Immature natural killer cell (primary cell): Measurements from ENCODE around the gene AKAP8. TPM values are rescaled to one million over a fixed set of nuclear protein-coding genes. Genes with fewer than 3 reads are reported as not detected.
"Not testable (repeated sequence)": the region's sequence is repeated elsewhere in the genome, so short reads cannot be mapped to it uniquely, and the experiment has no call there.

Experiments
- DNase-seq, 3 donors: peaks; one replicate each; pipeline ENCODE4 v3.0.0; 2022; ENCODE audit warnings: mixed read lengths in 1 of 3
- H3K27ac Mint-ChIP-seq, 6 donors: one replicate each; pipeline ENCODE4 v1.8.0; 2020; ENCODE audit warnings: mixed read lengths in 6 of 6, mild to moderate bottlenecking in 5 of 6, inconsistent platforms in 4 of 6, moderate library complexity in 3 of 6
- H3K27me3 Mint-ChIP-seq, 3 donors: one replicate each; pipeline ENCODE4 v1.8.0; 2020 to 2021; ENCODE audit warnings: low read depth in 3 of 3, mild to moderate bottlenecking in 3 of 3, mixed read lengths in 3 of 3, moderate library complexity in 3 of 3, inconsistent platforms in 1 of 3
- H3K36me3 Mint-ChIP-seq, 3 donors: one replicate each; pipeline ENCODE4 v1.8.0; 2020; ENCODE audit warnings: mixed read lengths in 3 of 3, inconsistent platforms in 2 of 3, mild to moderate bottlenecking in 2 of 3
- H3K4me1 Mint-ChIP-seq, 2 donors: one replicate each; pipeline ENCODE4 v1.8.0; 2020; ENCODE audit warnings: inconsistent platforms in 2 of 2, mild to moderate bottlenecking in 2 of 2, mixed read lengths in 2 of 2, moderate library complexity in 1 of 2
- H3K4me3 Mint-ChIP-seq, 5 donors: one replicate each; pipeline ENCODE4 v1.8.0; 2020; ENCODE audit warnings: mild to moderate bottlenecking in 5 of 5, mixed read lengths in 5 of 5, inconsistent platforms in 3 of 5, moderate library complexity in 3 of 5
- H3K9me3 Mint-ChIP-seq, 6 donors: one replicate each; pipeline ENCODE4 v1.8.0; 2020; ENCODE audit warnings: mild to moderate bottlenecking in 6 of 6, mixed read lengths in 6 of 6, inconsistent platforms in 4 of 6, moderate library complexity in 3 of 6
- polyA plus RNA-seq, 3 donors: library from polyadenylated mRNA; unstranded; fragments of 300-500 nt; fragmentation: Illumina TruSeq; gene quantifications; one replicate each; pipeline ENCODE4 v1.2.3, GENCODE V29; 2021

Gene AKAP8
- polyA plus RNA-seq, 3 donors from 2014 or later, result 7.8 to 21.9 (median 11.1) TPM

GRCh38 chr19:15363791-15364190 lies 15.8 kb downstream of the AKAP8 start:
- H3K9me3 Mint-ChIP-seq, DNase-seq, H3K4me3 Mint-ChIP-seq, H3K4me1 Mint-ChIP-seq: not testable (repeated sequence)
- Mint-ChIP-seq H3K27me3 (peaks cover 2 to 16% (median 7%) of the 10 kb centered on the region in 3 donors), H3K27ac (peak overlapping the region in 1 of 6 donors; percentile 53), H3K36me3 (peaks cover 0 to 26% (median 24%) of the 10 kb centered on the region in 3 donors)

GRCh38 chr19:15363048-15363447 lies 16.5 kb downstream of the AKAP8 start:
- not testable (repeated sequence) for DNase-seq, H3K4me1 Mint-ChIP-seq, H3K27ac Mint-ChIP-seq, H3K9me3 Mint-ChIP-seq, H3K4me3 Mint-ChIP-seq
- Mint-ChIP-seq H3K36me3 (peaks cover 3 to 33% (median 32%) of the 10 kb centered on the region in 3 donors), H3K27me3 (peaks cover 2 to 11% (median 5%) of the 10 kb centered on the region in 3 donors)

- H3K4me3 Mint-ChIP-seq, H3K4me1 Mint-ChIP-seq, H3K27me3 Mint-ChIP-seq, H3K9me3 Mint-ChIP-seq: not testable (repeated sequence)
- peak in 2 of 3 donors; percentile 10 to 24 for DNase-seq
- peak overlapping the region; percentile 22 to 69 (median 46) for H3K27ac Mint-ChIP-seq
- H3K36me3 Mint-ChIP-seq, result peaks cover 9 to 44% (median 38%) of the 10 kb centered on the region in 3 donors
Measured at GRCh38 chr19:15360015-15360414, 19.6 kb downstream of the AKAP8 start.

- peaks cover 5 to 8% of the 10 kb centered on the region in 2 donors for H3K4me1 Mint-ChIP-seq
- peak overlapping the region in 4 of 6 donors; percentile 4 to 75 (median 37) for H3K27ac Mint-ChIP-seq
- H3K36me3 Mint-ChIP-seq, result peaks cover 9 to 53% (median 42%) of the 10 kb centered on the region in 3 donors
- no peak overlapping the region for H3K4me3 Mint-ChIP-seq
- H3K9me3 Mint-ChIP-seq, result no peaks in the 10 kb centered on the region
- H3K27me3 Mint-ChIP-seq, result peaks cover 2 to 8% (median 2%) of the 10 kb centered on the region in 3 donors
- no peak for DNase-seq
Measured at GRCh38 chr19:15358918-15359317, 20.7 kb downstream of the AKAP8 start.

- H3K36me3 Mint-ChIP-seq, result peaks cover 9 to 51% (median 40%) of the 10 kb centered on the region in 3 donors
- H3K4me3 Mint-ChIP-seq, result no peak overlapping the region
- peaks cover 5 to 8% of the 10 kb centered on the region in 2 donors for H3K4me1 Mint-ChIP-seq
- H3K27ac Mint-ChIP-seq, result no peak overlapping the region
- peaks cover 2 to 8% (median 2%) of the 10 kb centered on the region in 3 donors for H3K27me3 Mint-ChIP-seq
- no peak for DNase-seq
- no peaks in the 10 kb centered on the region for H3K9me3 Mint-ChIP-seq
Measured at GRCh38 chr19:15357906-15358305, 21.7 kb downstream of the AKAP8 start.

- Mint-ChIP-seq H3K27ac (no peak overlapping the region), H3K36me3 (peaks cover 9 to 35% (median 23%) of the 10 kb centered on the region in 3 donors)
Measured at GRCh38 chr19:15354566-15355296, 24.9 kb downstream of the AKAP8 start.

GRCh38 chr19:15353908-15354307 lies 25.7 kb downstream of the AKAP8 start:
- Mint-ChIP-seq H3K27ac (peak overlapping the region in 2 of 6 donors; percentile 2 to 25), H3K27me3 (peaks cover 0 to 4% (median 3%) of the 10 kb centered on the region in 3 donors), H3K4me1 (no peaks in the 10 kb centered on the region), H3K4me3 (no peak overlapping the region), H3K36me3 (peaks cover 9 to 32% (median 19%) of the 10 kb centered on the region in 3 donors), H3K9me3 (no peaks in the 10 kb centered on the region)
- no peak for DNase-seq

More at GRCh38 chr19:15354566-15355296, 24.9 kb downstream of the AKAP8 start:
- H3K4me3 Mint-ChIP-seq, result no peak overlapping the region
- H3K9me3 Mint-ChIP-seq, result no peaks in the 10 kb centered on the region
- H3K4me1 Mint-ChIP-seq, result no peaks in the 10 kb centered on the region
- H3K27me3 Mint-ChIP-seq, result peaks cover 0 to 4% (median 3%) of the 10 kb centered on the region in 3 donors
- DNase-seq, result no peak

GRCh38 chr19:15352535-15352934 lies 27.1 kb downstream of the AKAP8 start:
- not testable (repeated sequence) for H3K27me3 Mint-ChIP-seq, DNase-seq, H3K27ac Mint-ChIP-seq, H3K9me3 Mint-ChIP-seq, H3K4me3 Mint-ChIP-seq, H3K4me1 Mint-ChIP-seq
- H3K36me3 Mint-ChIP-seq, result peaks cover 3 to 20% (median 8%) of the 10 kb centered on the region in 3 donors

- H3K27me3 Mint-ChIP-seq, H3K4me1 Mint-ChIP-seq, DNase-seq, H3K9me3 Mint-ChIP-seq, H3K27ac Mint-ChIP-seq, H3K4me3 Mint-ChIP-seq: not testable (repeated sequence)
- peaks cover 0 to 11% (median 3%) of the 10 kb centered on the region in 3 donors for H3K36me3 Mint-ChIP-seq
Measured at GRCh38 chr19:15341328-15341727, 38.3 kb downstream of the AKAP8 start.

GRCh38 chr19:15340086-15340485 lies 39.5 kb downstream of the AKAP8 start:
- peaks cover 0 to 5% (median 3%) of the 10 kb centered on the region in 3 donors for H3K36me3 Mint-ChIP-seq
- H3K27ac Mint-ChIP-seq, result no peak overlapping the region
- H3K4me3 Mint-ChIP-seq, result no peak overlapping the region
- no peak for DNase-seq
- H3K27me3 Mint-ChIP-seq, result peaks cover 0 to 3% (median 0%) of the 10 kb centered on the region in 3 donors
- no peaks in the 10 kb centered on the region for H3K9me3 Mint-ChIP-seq
- H3K4me1 Mint-ChIP-seq, result no peaks in the 10 kb centered on the region

GRCh38 chr19:15337202-15337601 lies 42.4 kb downstream of the AKAP8 start:
- Mint-ChIP-seq H3K9me3 (no peaks in the 10 kb centered on the region), H3K4me3 (no peak overlapping the region), H3K27ac (no peak overlapping the region), H3K36me3 (peaks cover 0 to 3% (median 0%) of the 10 kb centered on the region in 3 donors), H3K4me1 (peaks cover 0 to 5% of the 10 kb centered on the region in 2 donors), H3K27me3 (peaks cover 0 to 6% (median 4%) of the 10 kb centered on the region in 3 donors)
- DNase-seq, result no peak

GRCh38 chr19:15335992-15336391 lies 43.6 kb downstream of the AKAP8 start:
- not testable (repeated sequence) for H3K9me3 Mint-ChIP-seq, H3K36me3 Mint-ChIP-seq, H3K4me3 Mint-ChIP-seq, H3K4me1 Mint-ChIP-seq, H3K27ac Mint-ChIP-seq, DNase-seq
- H3K27me3 Mint-ChIP-seq, result peaks cover 4 to 11% (median 7%) of the 10 kb centered on the region in 3 donors

- no peaks in the 10 kb centered on the region for H3K9me3 Mint-ChIP-seq
- peaks cover 0 to 3% (median 0%) of the 10 kb centered on the region in 3 donors for H3K36me3 Mint-ChIP-seq
- H3K27ac Mint-ChIP-seq, result peak within 1 kb of the TSS; percentile 92 to 99 (median 96)
- H3K4me1 Mint-ChIP-seq, result peaks cover 38 to 44% of the 10 kb centered on the region in 2 donors
- peaks cover 7 to 14% (median 12%) of the 10 kb centered on the region in 3 donors for H3K27me3 Mint-ChIP-seq
- peak; percentile 77 to 81 (median 77) for DNase-seq
- peak within 1 kb of the TSS; percentile 93 to 99 (median 96) for H3K4me3 Mint-ChIP-seq
Measured at GRCh38 chr19:15332311-15332996, 47.1 kb downstream of the AKAP8 start, which contains the start of gene BRD4. Gene BRD4 (minus strand): TSS chr19:15332539. CDS start chr19:15273099, 59,440 bp downstream.
